ENCODE results near the gene CASKIN2.
"Not testable (repeated sequence)": the region's sequence is repeated elsewhere in the genome, so short reads cannot be mapped to it uniquely, and the experiment has no call there.

Gene CASKIN2

GRCh38 chr17:75472119-75472518, 43.2 kb downstream of the CASKIN2 start:
- no peak for DNase-seq (ENCODE audit: low spot score)

GRCh38 chr17:75471207-75471606, 44.1 kb downstream of the CASKIN2 start:
- DNase-seq (ENCODE audit: low spot score), result no peak

GRCh38 chr17:75468779-75469373, 46.5 kb downstream of the CASKIN2 start:
- no peak for DNase-seq (ENCODE audit: low spot score)

GRCh38 chr17:75468291-75468754, 47.0 kb downstream of the CASKIN2 start:
- DNase-seq (ENCODE audit: low spot score), result no peak

- DNase-seq (ENCODE audit: low spot score), result no peak
These were observed 50.3 kb downstream of the CASKIN2 start for GRCh38 chr17:75465039-75465438.

GRCh38 chr17:75463603-75464002, 51.7 kb downstream of the CASKIN2 start:
- no peak for DNase-seq (ENCODE audit: low spot score)

- DNase-seq (ENCODE audit: low spot score), result no peak
These were observed 55.0 kb downstream of the CASKIN2 start for GRCh38 chr17:75460295-75460694.

GRCh38 chr17:75459590-75460267, 55.6 kb downstream of the CASKIN2 start:
- DNase-seq (ENCODE audit: low spot score), result no peak

GRCh38 chr17:75459246-75459589, 56.1 kb downstream of the CASKIN2 start:
- no peak for DNase-seq (ENCODE audit: low spot score)

GRCh38 chr17:75457047-75457654, 58.2 kb downstream of the CASKIN2 start:
- DNase-seq (ENCODE audit: low spot score), result peak; percentile 60

GRCh38 chr17:75456417-75457046, 58.8 kb downstream of the CASKIN2 start, which contains the start of gene TMEM94:
Gene TMEM94, plus strand, starts transcription at chr17:75456635. Its CDS starts 15,271 bp downstream, at chr17:75471906.
- peak; percentile 94 for DNase-seq (ENCODE audit: low spot score)

GRCh38 chr17:75456039-75456416, 59.3 kb downstream of the CASKIN2 start:
- DNase-seq (ENCODE audit: low spot score), result no peak

GRCh38 chr17:75454672-75455071, 60.7 kb downstream of the CASKIN2 start:
- not testable (repeated sequence) for DNase-seq (ENCODE audit: low spot score)

- no peak for DNase-seq (ENCODE audit: low spot score)
These were observed 61.1 kb downstream of the CASKIN2 start for GRCh38 chr17:75454193-75454592.

GRCh38 chr17:75450270-75450669, 65.1 kb downstream of the CASKIN2 start:
- DNase-seq (ENCODE audit: low spot score), result no peak
